Amniotic epithelial cell (primary cell): Measurements from ENCODE around the gene PSMD8.
A peak's percentile ranks its signal among the peaks of the same experiment; 100 is the strongest.

Experiments used
- DNase-seq: peaks from one replicate; pipeline ENCODE4 v3.0.0-alpha.2; 2010; ENCODE audit warnings: low read depth

Gene PSMD8

GRCh38 chr19:38374332-38375097 is at the start of gene PSMD8:
Gene PSMD8 (plus strand): TSS chr19:38374571. CDS start chr19:38374602, 31 bp downstream.
- DNase-seq = peak; percentile 98

- no peak for DNase-seq
Observed at GRCh38 chr19:38326591-38326990, 47.8 kb upstream of the PSMD8 start.

- DNase-seq = no peak
Observed at GRCh38 chr19:38329651-38330050, 44.7 kb upstream of the PSMD8 start.

DNA sequence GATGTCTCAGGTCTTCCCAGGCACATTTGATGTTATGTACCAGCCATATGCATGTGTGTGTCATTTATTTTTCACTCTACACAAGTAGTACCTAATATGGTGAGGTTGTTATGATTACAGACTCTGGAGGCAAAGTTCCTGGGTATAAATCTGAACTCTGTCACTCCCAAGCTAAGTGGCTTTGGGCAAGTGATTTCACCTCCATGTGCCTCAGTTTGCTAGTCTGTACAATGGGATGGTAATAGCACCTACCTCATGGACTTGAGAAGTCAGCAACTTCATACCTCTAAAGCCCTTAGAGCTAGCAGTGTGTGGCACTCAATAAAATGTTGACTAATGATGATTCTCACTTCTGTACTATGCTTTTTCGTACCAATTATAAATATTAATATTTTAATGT is 42.6 kb upstream of the PSMD8 start:
- no peak for DNase-seq

DNA sequence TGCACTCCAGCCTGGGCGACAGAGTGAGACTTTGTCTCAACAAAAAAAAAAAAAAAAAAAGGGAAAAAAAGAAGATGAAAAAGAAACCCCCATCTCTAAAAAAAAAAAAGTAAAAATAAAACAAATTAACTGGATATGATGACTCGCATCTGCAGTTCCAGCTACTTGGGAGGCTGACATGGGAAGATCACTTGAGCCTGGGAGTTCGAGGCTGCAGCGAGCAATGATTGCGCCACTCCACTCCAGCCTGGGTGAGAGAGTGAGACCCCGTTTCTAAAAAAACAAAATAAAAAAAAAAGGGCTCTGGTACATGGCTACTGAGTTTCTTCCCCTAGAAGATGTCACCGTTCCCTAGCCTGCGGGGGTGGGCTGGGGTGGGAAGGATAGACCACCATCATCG is 41.1 kb upstream of the PSMD8 start:
- DNase-seq = peak; percentile 4

- peak; percentile 96 for DNase-seq
Observed at GRCh38 chr19:38335949-38336637, 38.3 kb upstream of the PSMD8 start.

DNA sequence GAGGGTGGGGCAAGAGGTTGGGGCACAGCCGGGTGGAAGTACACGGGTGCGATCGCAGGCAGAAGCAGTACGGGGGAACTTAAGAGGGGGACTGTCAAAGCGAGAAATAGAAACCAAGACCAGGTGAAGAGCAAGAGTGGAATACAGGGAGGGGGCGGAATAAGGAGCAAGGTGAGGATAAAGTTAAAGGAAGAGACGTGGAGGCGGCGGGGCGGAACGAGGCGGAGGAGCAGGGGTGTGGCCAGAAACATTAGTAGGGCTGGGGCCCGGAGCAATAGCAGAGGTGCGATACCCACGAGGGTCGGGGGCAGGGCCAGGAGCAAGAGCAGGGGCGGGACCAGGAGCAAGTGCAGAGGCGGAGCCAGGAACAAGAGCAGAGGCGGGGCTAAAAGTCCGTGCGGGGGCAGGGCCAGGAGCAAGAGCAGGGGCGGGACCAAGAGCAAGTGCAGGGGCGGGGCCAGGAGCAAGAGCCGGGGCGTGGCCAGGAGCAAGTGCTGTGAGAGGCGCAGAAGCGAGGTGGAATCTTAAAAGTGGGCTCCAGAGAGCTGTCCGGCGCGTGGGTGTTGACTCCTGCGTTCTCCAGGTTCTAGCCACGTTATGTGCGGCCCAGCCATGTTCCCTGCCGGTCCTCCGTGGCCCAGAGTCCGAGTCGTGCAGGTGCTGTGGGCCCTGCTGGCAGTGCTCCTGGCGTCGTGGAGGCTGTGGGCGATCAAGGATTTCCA is 37.6 kb upstream of the PSMD8 start:
- DNase-seq = peak; percentile 91

GRCh38 chr19:38337360-38337653 is 37.1 kb upstream of the PSMD8 start:
- DNase-seq = no peak

- peak; percentile 48 for DNase-seq
Observed at GRCh38 chr19:38339011-38339410, 35.4 kb upstream of the PSMD8 start.

GRCh38 chr19:38340927-38341326 is 33.4 kb upstream of the PSMD8 start:
- DNase-seq = no peak

- no peak for DNase-seq
Observed at GRCh38 chr19:38346837-38347236, 27.5 kb upstream of the PSMD8 start.

DNA sequence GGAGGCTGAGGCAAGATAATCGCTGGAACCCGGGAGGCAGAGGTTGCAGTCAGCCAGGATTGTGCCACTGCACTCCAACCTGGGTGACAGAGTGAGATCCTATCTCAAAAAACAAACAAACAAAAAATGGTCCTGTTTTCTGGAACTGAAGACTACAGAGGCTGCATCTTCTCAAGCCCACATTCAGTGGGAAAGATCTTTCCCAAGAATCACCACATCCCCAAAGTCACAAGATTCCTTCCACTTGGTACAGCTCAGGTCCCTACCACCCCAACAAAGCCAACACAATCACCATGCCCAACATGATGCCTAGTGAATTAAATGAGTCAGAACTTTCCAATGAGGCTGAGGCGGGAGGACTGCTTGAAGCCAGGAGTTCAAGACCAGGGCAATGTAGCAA is 23.5 kb upstream of the PSMD8 start:
- no peak for DNase-seq

DNA sequence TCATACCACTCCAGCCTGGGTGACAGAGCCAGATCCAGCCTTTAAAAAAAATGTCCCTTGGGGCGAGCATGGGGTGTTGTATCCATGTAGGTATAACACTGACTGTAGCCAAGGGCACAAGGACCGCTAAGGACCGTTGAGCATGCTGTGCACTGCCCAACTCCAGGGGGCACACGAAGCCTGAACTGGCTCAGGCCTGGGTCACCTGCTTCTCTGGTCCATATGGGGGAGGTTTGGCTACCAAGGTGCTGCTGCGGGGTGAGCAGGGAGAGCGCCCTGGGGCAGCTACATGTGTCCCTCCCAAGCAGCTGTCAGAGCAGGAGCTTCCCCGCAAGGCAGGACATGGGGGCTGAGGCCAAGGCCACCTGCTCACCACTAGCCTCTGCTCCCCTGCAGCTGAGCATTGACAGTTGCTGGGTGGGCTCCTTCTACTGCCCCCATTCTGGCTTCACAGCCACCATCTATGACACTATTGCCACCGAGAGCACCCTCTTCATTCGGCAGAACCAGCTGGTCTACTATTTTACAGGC is 22.4 kb upstream of the PSMD8 start:
- no peak for DNase-seq

- DNase-seq = no peak
Observed at GRCh38 chr19:38352611-38353010, 21.8 kb upstream of the PSMD8 start.

- no peak for DNase-seq
Observed at GRCh38 chr19:38355728-38356725, 18.3 kb upstream of the PSMD8 start.

- DNase-seq = no peak
Observed at GRCh38 chr19:38358071-38358470, 16.3 kb upstream of the PSMD8 start.

DNA sequence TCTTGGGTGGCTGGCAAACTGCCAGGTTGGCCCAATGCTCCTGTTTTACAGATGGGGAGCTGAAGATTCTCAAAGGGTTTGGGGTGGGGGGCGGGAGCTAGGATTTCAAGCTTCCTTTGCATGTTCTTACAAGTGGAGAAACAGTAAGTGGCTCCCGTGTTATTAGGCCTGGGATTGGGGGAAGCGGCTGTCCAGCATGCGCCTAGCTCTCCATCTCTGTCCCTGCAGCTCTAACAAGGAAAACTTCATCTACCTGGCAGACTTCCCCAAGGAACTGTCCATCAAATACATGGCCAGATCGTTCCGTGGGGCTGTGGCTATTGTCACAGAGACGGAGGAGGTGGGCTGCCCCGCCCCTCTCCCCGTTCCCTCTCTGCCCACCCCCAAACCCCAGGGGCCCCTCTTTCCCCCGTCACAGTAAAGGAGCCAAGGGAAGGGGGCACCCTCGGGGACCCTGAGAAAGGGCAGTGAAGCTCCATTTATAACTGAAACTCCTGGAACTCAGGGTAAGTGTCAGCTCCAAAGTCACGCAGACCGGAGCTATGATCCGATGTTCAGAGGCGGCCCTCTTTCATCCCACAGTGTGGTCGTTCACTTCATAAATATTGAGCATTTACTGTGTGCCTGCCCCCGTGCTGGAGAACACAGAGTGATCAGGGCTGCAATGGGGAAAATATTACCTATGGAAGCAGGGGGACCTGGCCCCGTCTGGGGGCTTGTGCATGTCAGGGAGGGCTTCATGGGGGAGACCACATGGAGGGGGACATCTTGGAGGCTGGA is 14.9 kb upstream of the PSMD8 start:
- DNase-seq = no peak

GRCh38 chr19:38360351-38360750 is 14.0 kb upstream of the PSMD8 start:
- DNase-seq = no peak

DNA sequence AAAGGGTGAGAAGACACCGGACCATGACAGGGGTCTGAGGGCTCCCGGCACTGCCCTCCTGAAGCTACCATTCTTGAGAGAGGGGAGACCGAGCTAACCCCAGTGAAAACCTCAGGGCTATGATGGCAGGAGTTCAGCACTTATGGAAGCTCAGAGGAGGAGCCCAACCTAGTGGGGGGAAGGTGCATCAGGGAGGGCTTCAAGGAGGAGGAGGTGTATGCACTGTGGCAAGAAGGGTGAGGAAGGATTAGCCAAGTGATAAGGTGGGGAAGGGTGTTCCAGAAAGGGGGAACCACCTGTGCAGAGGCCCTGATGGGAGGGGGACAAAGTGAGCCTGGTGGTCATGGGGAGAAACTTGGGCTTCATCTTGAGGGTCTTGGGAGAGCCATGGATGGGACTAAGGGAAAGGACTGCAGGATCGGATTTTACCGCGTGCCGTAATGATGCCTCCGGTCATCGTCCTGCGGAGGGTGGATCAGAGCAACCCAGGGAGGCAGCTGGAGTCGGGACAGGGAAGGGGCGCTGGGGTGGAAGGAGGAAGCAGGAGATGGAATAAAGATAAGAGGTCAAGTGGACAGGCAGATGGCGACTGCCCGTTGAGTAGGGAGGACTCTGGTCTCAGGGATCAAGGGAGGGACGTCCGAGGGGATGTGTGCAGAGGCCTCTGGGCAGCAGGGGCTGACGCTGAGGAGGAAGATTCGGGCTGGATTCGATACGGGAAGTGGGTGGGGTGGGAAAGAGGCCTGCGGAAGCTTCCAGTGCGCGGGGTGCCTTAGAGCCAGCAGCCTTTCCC is 13.3 kb upstream of the PSMD8 start:
- DNase-seq = no peak

DNA sequence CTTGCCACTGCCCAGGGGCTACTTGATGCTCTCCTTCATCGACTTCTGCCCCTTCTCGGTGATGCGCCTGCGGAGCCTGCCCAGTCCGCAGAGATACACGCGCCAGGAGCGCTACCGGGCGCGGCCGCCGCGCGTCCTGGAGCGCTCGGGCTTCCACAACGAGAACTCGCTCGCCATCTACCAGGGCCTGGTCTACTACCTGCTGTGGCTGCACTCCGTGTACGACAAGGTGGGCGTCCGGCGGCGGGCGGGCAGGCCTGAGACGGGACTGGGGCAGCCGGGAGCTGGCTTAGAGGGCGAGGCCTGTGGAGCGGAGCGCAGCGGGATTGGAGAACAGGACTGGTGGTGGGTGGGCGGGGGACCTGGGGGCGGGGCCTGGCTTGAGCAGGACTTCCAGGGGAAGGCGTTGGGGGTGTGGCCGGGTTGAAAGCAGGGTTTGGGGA is 12.7 kb upstream of the PSMD8 start:
- DNase-seq = peak; percentile 60
